ENCODE measurements around the gene TNRC6B. TPM values are rescaled to one million over a fixed set of nuclear protein-coding genes. Genes with fewer than 3 reads are reported as not detected.

The TNRC6B gene
- total RNA-seq, 1 experiment from 2014 or later: 58.1 TPM

GRCh38 chr22:40273319-40273718, 95.6 kb downstream of the TNRC6B start:
- no peak overlapping the region for H2AK5ac ChIP-seq (ENCODE audit: insufficient read length, low read length)
- no peaks in the 10 kb centered on the region; the same call in 1 of the 2 replicates for H3K27me3 Mint-ChIP-seq (ENCODE audit: low read depth)
- H3K4me1 Mint-ChIP-seq: no peaks in the 10 kb centered on the region
- no peak overlapping the region for H4K91ac ChIP-seq (ENCODE audit: insufficient read length, low read depth, low read length)
- H3K36me3 Mint-ChIP-seq (ENCODE audit: insufficient read depth in 1 of 3, low read depth in 3 of 3): peaks cover 9 to 66% (median 60%) of the 10 kb centered on the region in 3 experiments; a peak in 6 of 7 replicates
- peak overlapping the region in 2 of 3 experiments; percentile 49 to 65; a peak in 3 of 7 replicates for H3K27ac Mint-ChIP-seq
- H3T11ph ChIP-seq (ENCODE audit: low read length): no peak overlapping the region
- no peak overlapping the region for H2AFZ ChIP-seq (ENCODE audit: low read length)
- no peaks in the 10 kb centered on the region for H3K9me3 ChIP-seq (ENCODE audit: control insufficient read depth, low read depth, low read length)
- H3K18ac ChIP-seq (ENCODE audit: insufficient read length, low read depth, low read length): no peak overlapping the region
- H3K79me2 ChIP-seq (ENCODE audit: insufficient read depth, low read length): no peaks in the 10 kb centered on the region
- H3K27ac ChIP-seq (ENCODE audit: insufficient read length, low read depth, low read length): no peak overlapping the region
- no peak overlapping the region for H2BK120ac ChIP-seq (ENCODE audit: low read depth, low read length, poor library complexity, severe bottlenecking)
- no peaks in the 10 kb centered on the region for H3K27me3 ChIP-seq (ENCODE audit: insufficient read depth, low read length)
- H3K56ac ChIP-seq (ENCODE audit: insufficient read length, low read depth, low read length): no peak overlapping the region
- WGBS (ENCODE audit: extremely low coverage, insufficient read length, low lambda C conversion rate): no CpG with 5 or more reads among the region's 6 CpGs
- no peak overlapping the region for H4K5ac ChIP-seq (ENCODE audit: insufficient read length, low read depth, low read length)
- no peaks in the 10 kb centered on the region for H3K79me1 ChIP-seq (ENCODE audit: insufficient read depth, low read depth, low read length, poor library complexity, severe bottlenecking)
- no peak overlapping the region for H2BK5ac ChIP-seq (ENCODE audit: insufficient read length, low read length)
- no peak overlapping the region for H3K4me2 ChIP-seq (ENCODE audit: insufficient read depth, insufficient read length, low read length)
- no peak overlapping the region for H2BK12ac ChIP-seq (ENCODE audit: insufficient read length, low read depth, low read length)
- no peak overlapping the region for H3K14ac ChIP-seq (ENCODE audit: insufficient read depth, low read length)
- H3K23ac ChIP-seq (ENCODE audit: insufficient read length, low read depth, low read length): no peak overlapping the region
- H4K8ac ChIP-seq (replicated peaks; ENCODE audit: insufficient read length, low read depth, low read length): no peak overlapping the region
- no peak overlapping the region for H3K4me3 Mint-ChIP-seq
- no peak overlapping the region for H2BK15ac ChIP-seq (ENCODE audit: low read depth, low read length)
- H3K4ac ChIP-seq (ENCODE audit: low read depth, low read length): no peak overlapping the region
- TF ChIP-seq CTCF (conservative IDR thresholded peaks at IDR 0.05): no peak
- no peak overlapping the region for H2BK20ac ChIP-seq (ENCODE audit: low read depth, low read length, poor library complexity, severe bottlenecking)
- H3K9ac ChIP-seq (ENCODE audit: extremely low read depth, insufficient read length, low read length): no peak overlapping the region
- no peaks in the 10 kb centered on the region for H3K4me1 ChIP-seq (ENCODE audit: insufficient read depth, low read length)
- H4K20me1 ChIP-seq (ENCODE audit: control insufficient read depth, insufficient read depth, insufficient read length): no peaks in the 10 kb centered on the region
- DNase-seq: no peak
- H3K9me3 Mint-ChIP-seq: no peaks in the 10 kb centered on the region
- H3K23me2 ChIP-seq (ENCODE audit: insufficient read length, low read depth, low read length, poor library complexity, severe bottlenecking): no peaks in the 10 kb centered on the region

Measured in H9 (cell line).